HepG2 (cell line): Measurements from ENCODE around the gene ATOH8. TPM values are rescaled to one million over a fixed set of nuclear protein-coding genes. Genes with fewer than 3 reads are reported as not detected.

ENCODE experiments used
- CHD4 ChIP-seq: fragments of 200-600 bp; sonication (generic); IDR thresholded peaks from 2 replicates; pipeline ENCODE4 v1.7.0; 2017; ENCODE audit warnings: mild to moderate bottlenecking, low read length, borderline replicate concordance
- CREM ChIP-seq, 2 experiments: sonication (generic) in 1 of 2; formaldehyde crosslinking in 1 of 2; IDR thresholded peaks; 2 replicates each; pipeline versions ENCODE4 v1.4.0 to v1.6.1; 2016 to 2020; ENCODE audit warnings: antibody characterized with exemption in 1 of 2, mild to moderate bottlenecking in 1 of 2, missing genetic modification reagents in 1 of 2
- EP300 ChIP-seq, 3 experiments: sonication (generic) in 1 of 3; formaldehyde crosslinking in 1 of 3; IDR thresholded peaks; 2 replicates each; pipeline versions ENCODE4 v1.5.1 to v1.6.1; 2011 to 2020; ENCODE audit warnings: low read depth in 2 of 3, low read length in 2 of 3, borderline replicate concordance in 1 of 3, improper control_type of control experiment in 1 of 3, mild to moderate bottlenecking in 1 of 3, missing genetic modification reagents in 1 of 3, moderate library complexity in 1 of 3
- FOXJ3 ChIP-seq: sonication (generic); formaldehyde crosslinking; IDR thresholded peaks from 2 replicates; pipeline ENCODE4 v1.4.0; 2020; ENCODE audit warnings: missing genetic modification reagents, mild to moderate bottlenecking, borderline replicate concordance
- RARA ChIP-seq: IDR thresholded peaks from 2 replicates; pipeline ENCODE4 v1.6.1; 2016; ENCODE audit warnings: missing genetic modification reagents, missing compliant biosample characterization
- SRSF9 ChIP-seq: fragments of 200-400 bp; formaldehyde crosslinking; IDR thresholded peaks from 2 replicates; pipeline ENCODE4 v1.6.1; 2018; ENCODE audit warnings: borderline replicate concordance, mild to moderate bottlenecking, low read depth, low read length; ENCODE audit not compliant: insufficient read depth, poor library complexity, severe bottlenecking
- ZNF138 ChIP-seq: sonication (generic); formaldehyde crosslinking; IDR thresholded peaks from 2 replicates; pipeline ENCODE4 v1.5.0; 2020; ENCODE audit warnings: mild to moderate bottlenecking, low read depth, missing genetic modification reagents
- ZNF225 ChIP-seq: sonication (generic); formaldehyde crosslinking; IDR thresholded peaks from 2 replicates; pipeline ENCODE4 v1.4.0; 2020; ENCODE audit warnings: mild to moderate bottlenecking, missing genetic modification reagents
- ZNF772 ChIP-seq: sonication (generic); formaldehyde crosslinking; IDR thresholded peaks from 2 replicates; pipeline ENCODE4 v1.5.0; 2020; ENCODE audit warnings: mild to moderate bottlenecking, missing genetic modification reagents
- ZNF891 ChIP-seq: sonication (generic); formaldehyde crosslinking; IDR thresholded peaks from 2 replicates; pipeline ENCODE4 v1.5.0; 2020; ENCODE audit warnings: mild to moderate bottlenecking, missing genetic modification reagents
- polyA plus RNA-seq, 8 experiments: library from polyadenylated mRNA; depleted of rRNA in 3 of 8; stranded (reverse) in 7 of 8; unstranded in 1 of 8; fragments of >200 nt; fragmentation: Illumina TruSeq in 4 of 8; extraction: Trizol in 4 of 8; gene quantifications; 2 replicates each; pipeline versions ENCODE4 v1.2.1 to v1.2.3, GENCODE V29; 2011 to 2016; ENCODE audit warnings: low read depth in 4 of 8, missing spikeins in 1 of 8, mixed read lengths in 1 of 8; ENCODE audit not compliant: insufficient read depth in 1 of 8
- total RNA-seq, 5 experiments: library from RNA; depleted of rRNA; stranded (reverse); fragments of >200 nt; fragmentation: Illumina TruSeq; extraction: Trizol; gene quantifications; 2 replicates each; pipeline ENCODE4 v1.2.3, GENCODE V29; 2016; ENCODE audit warnings: low read depth in 1 of 5
- TF ChIP-seq, protein P1 (sequence below): IDR thresholded peaks from 2 replicates; pipeline ENCODE4 v1.4.0; 2020; ENCODE audit warnings: mild to moderate bottlenecking, missing genetic modification reagents
- TF ChIP-seq, protein P2 (sequence below): sonication (generic); formaldehyde crosslinking; IDR thresholded peaks from 2 replicates; pipeline ENCODE4 v1.9.0; 2022; ENCODE audit warnings: missing genetic modification reagents, mild to moderate bottlenecking, borderline replicate concordance
- TF ChIP-seq, protein P3 (sequence below): sonication (generic); formaldehyde crosslinking; IDR thresholded peaks from 2 replicates; pipeline ENCODE4 v1.5.1; 2020; ENCODE audit warnings: missing genetic modification reagents, mild to moderate bottlenecking, borderline replicate concordance
- TF ChIP-seq, protein P4 (sequence below): sonication (generic); formaldehyde crosslinking; IDR thresholded peaks from 2 replicates; pipeline ENCODE4 v1.4.0; 2020; ENCODE audit warnings: missing genetic modification reagents

The ATOH8 gene
- total and polyA plus RNA-seq, 2 of the 13 experiments (the other 11 are each of a cell fraction or from before 2014, with no cell fraction given): 0.13 to 0.61 TPM

DNA sequence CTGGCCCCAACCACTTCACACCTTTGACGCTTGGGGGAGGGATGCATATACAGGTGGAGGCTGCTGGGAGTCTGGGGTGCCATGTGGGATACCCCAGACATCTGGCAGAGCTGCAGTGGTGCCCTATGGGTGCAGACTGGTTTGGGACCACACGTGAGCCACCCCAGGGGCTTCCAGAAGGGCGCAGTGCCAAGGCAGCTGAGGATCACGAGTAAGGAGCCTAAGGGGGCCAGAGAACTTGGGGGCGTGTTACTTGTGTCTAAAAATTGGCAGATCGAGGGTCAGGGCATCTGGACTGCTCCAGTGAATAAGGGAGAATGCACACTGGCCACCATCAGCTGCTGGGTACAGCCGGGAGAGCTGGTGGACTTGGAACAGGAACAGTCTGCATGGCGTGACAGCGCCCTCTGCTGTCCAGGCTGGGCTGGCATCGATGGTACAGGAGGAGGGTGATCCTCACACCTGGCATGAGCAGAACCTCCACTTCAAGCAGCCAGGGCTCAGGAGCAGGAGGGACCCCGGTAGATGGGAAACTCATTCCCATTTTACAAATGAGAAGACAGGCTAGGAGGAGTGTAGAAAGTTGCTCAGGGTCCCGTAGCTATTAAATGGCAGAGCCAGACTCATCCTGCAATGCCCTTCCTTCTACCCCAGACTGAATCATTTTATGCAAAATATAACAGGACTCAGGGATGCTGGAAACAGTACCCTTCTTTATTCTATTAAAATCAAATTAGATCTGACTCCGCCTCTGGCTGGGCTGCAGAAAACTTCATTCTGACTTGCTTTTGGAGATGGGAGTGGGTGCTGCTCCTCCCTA, 60.4 kb downstream of the ATOH8 start (continued):
- TF ChIP-seq ZNF225 (CRISPR knock-in tag) (0 out of 2 replicates have a peak, but pooled peaks have one; percentile 45), ZNF138 (no peak), ZNF772 (CRISPR knock-in tag) (0 out of 2 replicates have a peak, but pooled peaks have one; percentile 26), ZNF891 (CRISPR knock-in tag) (peak; percentile 58; the same call in 1 of the 2 replicates), RARA (CRISPR knock-in tag) (0 out of 2 replicates have a peak, but pooled peaks have one; percentile 10), FOXJ3 (no peak), EP300 (IDR thresholded peaks at IDR 0.05; ENCODE audit: low read depth in 2 of 2, low read length in 2 of 2) (peak in 1 of 2 experiments; percentile 36; a peak in 1 of 4 replicates), EP300 (CRISPR knock-in tag; IDR thresholded peaks at IDR 0.05; ENCODE audit: borderline replicate concordance) (no peak), CREM (IDR thresholded peaks at IDR 0.05) (no peak), CREM (CRISPR knock-in tag; IDR thresholded peaks at IDR 0.05) (no peak), CHD4 (no peak), SRSF9 (no peak)
- TF ChIP-seq, protein P1, sequence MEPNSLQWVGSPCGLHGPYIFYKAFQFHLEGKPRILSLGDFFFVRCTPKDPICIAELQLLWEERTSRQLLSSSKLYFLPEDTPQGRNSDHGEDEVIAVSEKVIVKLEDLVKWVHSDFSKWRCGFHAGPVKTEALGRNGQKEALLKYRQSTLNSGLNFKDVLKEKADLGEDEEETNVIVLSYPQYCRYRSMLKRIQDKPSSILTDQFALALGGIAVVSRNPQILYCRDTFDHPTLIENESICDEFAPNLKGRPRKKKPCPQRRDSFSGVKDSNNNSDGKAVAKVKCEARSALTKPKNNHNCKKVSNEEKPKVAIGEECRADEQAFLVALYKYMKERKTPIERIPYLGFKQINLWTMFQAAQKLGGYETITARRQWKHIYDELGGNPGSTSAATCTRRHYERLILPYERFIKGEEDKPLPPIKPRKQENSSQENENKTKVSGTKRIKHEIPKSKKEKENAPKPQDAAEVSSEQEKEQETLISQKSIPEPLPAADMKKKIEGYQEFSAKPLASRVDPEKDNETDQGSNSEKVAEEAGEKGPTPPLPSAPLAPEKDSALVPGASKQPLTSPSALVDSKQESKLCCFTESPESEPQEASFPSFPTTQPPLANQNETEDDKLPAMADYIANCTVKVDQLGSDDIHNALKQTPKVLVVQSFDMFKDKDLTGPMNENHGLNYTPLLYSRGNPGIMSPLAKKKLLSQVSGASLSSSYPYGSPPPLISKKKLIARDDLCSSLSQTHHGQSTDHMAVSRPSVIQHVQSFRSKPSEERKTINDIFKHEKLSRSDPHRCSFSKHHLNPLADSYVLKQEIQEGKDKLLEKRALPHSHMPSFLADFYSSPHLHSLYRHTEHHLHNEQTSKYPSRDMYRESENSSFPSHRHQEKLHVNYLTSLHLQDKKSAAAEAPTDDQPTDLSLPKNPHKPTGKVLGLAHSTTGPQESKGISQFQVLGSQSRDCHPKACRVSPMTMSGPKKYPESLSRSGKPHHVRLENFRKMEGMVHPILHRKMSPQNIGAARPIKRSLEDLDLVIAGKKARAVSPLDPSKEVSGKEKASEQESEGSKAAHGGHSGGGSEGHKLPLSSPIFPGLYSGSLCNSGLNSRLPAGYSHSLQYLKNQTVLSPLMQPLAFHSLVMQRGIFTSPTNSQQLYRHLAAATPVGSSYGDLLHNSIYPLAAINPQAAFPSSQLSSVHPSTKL (CRISPR knock-in tag): peak; percentile 56
- TF ChIP-seq, protein P2, sequence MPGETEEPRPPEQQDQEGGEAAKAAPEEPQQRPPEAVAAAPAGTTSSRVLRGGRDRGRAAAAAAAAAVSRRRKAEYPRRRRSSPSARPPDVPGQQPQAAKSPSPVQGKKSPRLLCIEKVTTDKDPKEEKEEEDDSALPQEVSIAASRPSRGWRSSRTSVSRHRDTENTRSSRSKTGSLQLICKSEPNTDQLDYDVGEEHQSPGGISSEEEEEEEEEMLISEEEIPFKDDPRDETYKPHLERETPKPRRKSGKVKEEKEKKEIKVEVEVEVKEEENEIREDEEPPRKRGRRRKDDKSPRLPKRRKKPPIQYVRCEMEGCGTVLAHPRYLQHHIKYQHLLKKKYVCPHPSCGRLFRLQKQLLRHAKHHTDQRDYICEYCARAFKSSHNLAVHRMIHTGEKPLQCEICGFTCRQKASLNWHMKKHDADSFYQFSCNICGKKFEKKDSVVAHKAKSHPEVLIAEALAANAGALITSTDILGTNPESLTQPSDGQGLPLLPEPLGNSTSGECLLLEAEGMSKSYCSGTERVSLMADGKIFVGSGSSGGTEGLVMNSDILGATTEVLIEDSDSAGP (CRISPR knock-in tag): peak; percentile 51
- TF ChIP-seq, protein P3, sequence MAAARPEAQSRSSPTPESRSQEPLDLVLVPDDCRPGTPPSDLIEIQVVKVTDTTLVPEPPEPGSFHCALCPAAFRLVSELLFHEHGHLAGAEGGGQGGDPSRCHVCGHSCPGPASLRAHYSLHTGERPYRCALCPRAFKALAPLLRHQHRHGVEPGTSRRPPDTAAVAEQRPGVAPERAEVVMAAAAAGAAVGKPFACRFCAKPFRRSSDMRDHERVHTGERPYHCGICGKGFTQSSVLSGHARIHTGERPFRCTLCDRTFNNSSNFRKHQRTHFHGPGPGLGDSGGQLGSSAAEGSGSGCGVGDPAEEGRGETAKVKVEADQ (CRISPR knock-in tag): 0 out of 2 replicates have a peak, but pooled peaks have one; percentile 48
- TF ChIP-seq, protein P4, sequence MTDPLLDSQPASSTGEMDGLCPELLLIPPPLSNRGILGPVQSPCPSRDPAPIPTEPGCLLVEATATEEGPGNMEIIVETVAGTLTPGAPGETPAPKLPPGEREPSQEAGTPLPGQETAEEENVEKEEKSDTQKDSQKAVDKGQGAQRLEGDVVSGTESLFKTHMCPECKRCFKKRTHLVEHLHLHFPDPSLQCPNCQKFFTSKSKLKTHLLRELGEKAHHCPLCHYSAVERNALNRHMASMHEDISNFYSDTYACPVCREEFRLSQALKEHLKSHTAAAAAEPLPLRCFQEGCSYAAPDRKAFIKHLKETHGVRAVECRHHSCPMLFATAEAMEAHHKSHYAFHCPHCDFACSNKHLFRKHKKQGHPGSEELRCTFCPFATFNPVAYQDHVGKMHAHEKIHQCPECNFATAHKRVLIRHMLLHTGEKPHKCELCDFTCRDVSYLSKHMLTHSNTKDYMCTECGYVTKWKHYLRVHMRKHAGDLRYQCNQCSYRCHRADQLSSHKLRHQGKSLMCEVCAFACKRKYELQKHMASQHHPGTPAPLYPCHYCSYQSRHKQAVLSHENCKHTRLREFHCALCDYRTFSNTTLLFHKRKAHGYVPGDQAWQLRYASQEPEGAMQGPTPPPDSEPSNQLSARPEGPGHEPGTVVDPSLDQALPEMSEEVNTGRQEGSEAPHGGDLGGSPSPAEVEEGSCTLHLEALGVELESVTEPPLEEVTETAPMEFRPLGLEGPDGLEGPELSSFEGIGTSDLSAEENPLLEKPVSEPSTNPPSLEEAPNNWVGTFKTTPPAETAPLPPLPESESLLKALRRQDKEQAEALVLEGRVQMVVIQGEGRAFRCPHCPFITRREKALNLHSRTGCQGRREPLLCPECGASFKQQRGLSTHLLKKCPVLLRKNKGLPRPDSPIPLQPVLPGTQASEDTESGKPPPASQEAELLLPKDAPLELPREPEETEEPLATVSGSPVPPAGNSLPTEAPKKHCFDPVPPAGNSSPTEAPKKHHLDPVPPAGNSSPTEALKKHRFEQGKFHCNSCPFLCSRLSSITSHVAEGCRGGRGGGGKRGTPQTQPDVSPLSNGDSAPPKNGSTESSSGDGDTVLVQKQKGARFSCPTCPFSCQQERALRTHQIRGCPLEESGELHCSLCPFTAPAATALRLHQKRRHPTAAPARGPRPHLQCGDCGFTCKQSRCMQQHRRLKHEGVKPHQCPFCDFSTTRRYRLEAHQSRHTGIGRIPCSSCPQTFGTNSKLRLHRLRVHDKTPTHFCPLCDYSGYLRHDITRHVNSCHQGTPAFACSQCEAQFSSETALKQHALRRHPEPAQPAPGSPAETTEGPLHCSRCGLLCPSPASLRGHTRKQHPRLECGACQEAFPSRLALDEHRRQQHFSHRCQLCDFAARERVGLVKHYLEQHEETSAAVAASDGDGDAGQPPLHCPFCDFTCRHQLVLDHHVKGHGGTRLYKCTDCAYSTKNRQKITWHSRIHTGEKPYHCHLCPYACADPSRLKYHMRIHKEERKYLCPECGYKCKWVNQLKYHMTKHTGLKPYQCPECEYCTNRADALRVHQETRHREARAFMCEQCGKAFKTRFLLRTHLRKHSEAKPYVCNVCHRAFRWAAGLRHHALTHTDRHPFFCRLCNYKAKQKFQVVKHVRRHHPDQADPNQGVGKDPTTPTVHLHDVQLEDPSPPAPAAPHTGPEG (CRISPR knock-in tag): no peak
